Subcutaneous abdominal adipose tissue (tissue), 5 donors: ENCODE results near the gene CNN3.

Experiments
- H3K27ac ChIP-seq: one replicate; pipeline ENCODE4 v1.7.0; 2013; ENCODE audit warnings: low read depth, mild to moderate bottlenecking, inconsistent platforms, low read length, moderate library complexity
- H3K27me3 ChIP-seq, 5 donors: one replicate each; pipeline ENCODE4 v1.7.0; 2013; ENCODE audit warnings: low read length in 5 of 5, inconsistent platforms in 1 of 5; ENCODE audit not compliant: control insufficient read depth in 5 of 5, insufficient read depth in 4 of 5
- H3K36me3 ChIP-seq, 5 donors: one replicate each; pipeline ENCODE4 v1.7.0; 2013; ENCODE audit warnings: low read length in 5 of 5; ENCODE audit not compliant: control insufficient read depth in 5 of 5, insufficient read depth in 5 of 5
- H3K4me1 ChIP-seq, 5 donors: one replicate each; pipeline ENCODE4 v1.7.0; 2013; ENCODE audit warnings: low read length in 5 of 5, mild to moderate bottlenecking in 3 of 5, moderate library complexity in 1 of 5; ENCODE audit not compliant: control insufficient read depth in 5 of 5, insufficient read depth in 5 of 5
- H3K4me3 ChIP-seq, 5 donors: one replicate each; pipeline ENCODE4 v1.7.0; 2013; ENCODE audit warnings: low read length in 5 of 5, low read depth in 1 of 5
- H3K9ac ChIP-seq, 5 donors: one replicate each; pipeline ENCODE4 v1.7.0; 2013; ENCODE audit warnings: low read length in 5 of 5, mild to moderate bottlenecking in 4 of 5, moderate library complexity in 3 of 5
- H3K9me3 ChIP-seq, 5 donors: one replicate each; pipeline ENCODE4 v1.7.0; 2013; ENCODE audit warnings: low read length in 5 of 5; ENCODE audit not compliant: control insufficient read depth in 5 of 5
- donor health status: healthy.
- donor health status: healthy.
- donor health status: healthy.
- donor health status: healthy.
- donor health status: healthy.

CNN3 gene

DNA sequence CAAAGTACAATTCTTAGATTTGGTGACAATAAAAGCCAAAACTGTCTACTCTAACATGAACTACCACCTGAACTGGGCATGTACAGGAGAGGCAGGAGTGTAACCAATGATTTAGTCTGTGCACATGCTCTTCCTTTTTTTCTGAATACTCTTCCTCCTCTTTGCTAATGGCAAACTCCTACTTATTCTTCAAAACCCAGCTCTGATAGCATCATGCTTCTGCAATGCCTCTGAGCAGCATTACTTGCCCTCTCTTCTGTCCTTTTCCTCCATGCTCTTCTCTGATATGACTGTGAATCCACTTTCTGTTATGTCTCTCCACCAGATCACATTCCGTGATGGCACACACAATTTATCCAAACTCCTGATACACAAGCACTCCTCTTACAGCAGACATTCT, 31.4 kb downstream of the CNN3 start:
- Histone ChIP-seq H3K27me3 (no peaks in the 10 kb centered on the region), H3K4me3 (no peak overlapping the region), H3K36me3 (peaks cover 33 to 59% (median 44%) of the 10 kb centered on the region in 5 donors), H3K4me1 (peaks cover 0 to 12% (median 0%) of the 10 kb centered on the region in 5 donors), H3K27ac (no peak overlapping the region), H3K9ac (no peak overlapping the region), H3K9me3 (no peaks in the 10 kb centered on the region)

DNA sequence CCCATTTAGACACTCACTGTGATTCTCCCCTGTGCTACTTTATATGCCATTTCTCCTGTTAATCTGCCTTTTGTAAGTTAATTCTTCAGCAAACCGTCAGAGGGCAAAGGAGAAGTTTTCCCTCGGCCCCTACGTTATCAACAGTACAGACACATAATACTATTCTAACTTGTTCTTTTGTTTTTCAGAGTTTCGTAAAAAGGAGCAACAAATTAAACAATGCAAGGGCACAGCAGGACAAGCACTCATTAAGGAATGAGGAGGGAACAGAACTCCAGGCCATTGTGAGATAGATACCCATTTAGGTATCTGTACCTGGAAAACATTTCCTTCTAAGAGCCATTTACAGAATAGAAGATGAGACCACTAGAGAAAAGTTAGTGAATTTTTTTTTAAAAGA, 32.3 kb downstream of the CNN3 start:
- Histone ChIP-seq H3K36me3 (peaks cover 34 to 53% (median 43%) of the 10 kb centered on the region in 5 donors), H3K27me3 (no peaks in the 10 kb centered on the region), H3K9ac (no peak overlapping the region), H3K9me3 (no peaks in the 10 kb centered on the region), H3K4me1 (peaks cover 0 to 4% (median 0%) of the 10 kb centered on the region in 5 donors), H3K27ac (no peak overlapping the region), H3K4me3 (no peak overlapping the region)

DNA sequence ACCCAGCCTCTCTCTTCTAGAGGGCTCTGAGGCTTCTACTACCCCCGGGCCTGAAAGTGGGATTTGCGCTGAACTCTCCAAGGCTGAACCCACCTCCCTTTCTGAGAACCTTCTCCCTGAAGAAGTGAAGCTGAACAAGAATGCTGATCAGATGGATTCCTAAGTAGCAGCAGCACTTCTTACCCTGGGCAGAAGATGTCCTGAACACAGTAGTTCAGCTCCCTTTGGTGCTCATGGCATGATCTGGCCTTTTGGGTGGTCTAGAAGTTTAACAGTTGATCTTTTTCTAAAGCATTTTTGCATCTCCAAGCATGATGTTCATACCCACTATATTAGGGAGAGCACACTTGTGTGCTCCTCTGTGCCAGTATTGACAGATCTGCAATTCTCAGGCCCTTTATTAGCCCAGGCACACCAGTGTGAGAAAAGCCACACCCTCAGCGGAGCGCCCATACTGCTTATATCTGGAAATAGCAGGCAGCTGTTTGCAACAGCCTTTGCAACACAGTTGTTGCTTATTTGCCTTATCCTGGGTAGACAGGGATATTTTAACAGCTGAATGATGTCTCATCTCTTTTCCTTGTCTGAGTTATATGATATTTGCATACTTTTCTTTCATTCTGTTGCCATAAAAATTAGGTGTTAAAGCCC, 34.2 kb downstream of the CNN3 start:
- H3K27ac ChIP-seq, result no peak overlapping the region
- H3K4me3 ChIP-seq, result no peak overlapping the region
- no peaks in the 10 kb centered on the region for H3K4me1 ChIP-seq
- peaks cover 18 to 38% (median 30%) of the 10 kb centered on the region in 5 donors for H3K36me3 ChIP-seq
- no peaks in the 10 kb centered on the region for H3K27me3 ChIP-seq
- no peaks in the 10 kb centered on the region for H3K9me3 ChIP-seq
- H3K9ac ChIP-seq, result no peak overlapping the region

DNA sequence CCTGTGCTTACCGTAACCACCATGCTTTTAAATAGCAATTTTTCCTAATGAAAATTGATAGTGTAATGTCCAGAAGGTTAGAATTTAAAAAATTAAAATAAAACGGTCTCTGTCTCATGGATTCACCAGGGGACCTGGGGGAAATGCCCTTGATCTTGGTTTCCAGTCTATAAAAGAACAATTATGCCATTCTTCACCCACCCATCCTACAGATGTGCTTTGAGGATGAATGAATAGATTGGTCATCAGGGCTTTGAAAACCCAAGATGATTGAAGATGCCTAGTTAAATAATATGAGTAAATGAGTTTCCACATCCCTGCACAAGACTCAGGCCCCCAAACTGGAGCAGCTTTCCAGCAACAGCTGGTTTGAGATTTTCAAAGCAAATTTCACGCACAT, 38.7 kb downstream of the CNN3 start:
- H3K4me3 ChIP-seq, result no peak overlapping the region
- H3K4me1 ChIP-seq, result peaks cover 0 to 12% (median 11%) of the 10 kb centered on the region in 5 donors
- H3K27me3 ChIP-seq, result no peaks in the 10 kb centered on the region
- no peaks in the 10 kb centered on the region for H3K9me3 ChIP-seq
- no peak overlapping the region for H3K27ac ChIP-seq
- H3K36me3 ChIP-seq, result peaks cover 0 to 12% (median 5%) of the 10 kb centered on the region in 5 donors
- no peak overlapping the region for H3K9ac ChIP-seq

DNA sequence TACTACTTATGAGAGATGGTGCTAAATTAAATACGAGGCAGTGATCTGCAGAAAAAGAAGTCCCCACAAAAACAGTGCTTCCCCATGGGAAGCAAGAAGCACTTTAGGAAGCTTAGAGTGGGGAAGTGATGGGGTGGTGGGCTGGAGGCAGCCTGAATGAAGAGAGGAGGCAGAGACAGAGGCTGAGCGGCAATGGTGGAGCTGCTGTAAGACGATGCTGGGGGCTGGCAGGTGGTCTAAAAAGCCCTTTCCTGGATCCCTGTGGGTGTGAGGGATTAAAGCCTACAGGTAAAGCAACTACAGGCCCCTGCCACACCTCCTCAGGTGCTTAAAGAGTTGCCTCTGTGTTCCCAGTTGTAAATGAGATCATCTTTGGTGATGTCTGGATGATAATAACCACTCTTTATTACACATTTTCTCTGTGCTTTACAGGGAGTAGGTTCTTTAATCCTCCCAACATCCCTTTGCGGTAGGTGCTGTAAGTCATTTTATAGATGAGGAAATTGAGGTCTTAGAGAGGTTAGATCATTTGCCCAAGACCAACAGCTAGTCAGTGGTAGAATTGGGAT, 39.2 kb downstream of the CNN3 start:
- H3K9ac ChIP-seq, result no peak overlapping the region
- peaks cover 0 to 9% (median 3%) of the 10 kb centered on the region in 5 donors for H3K36me3 ChIP-seq
- no peak overlapping the region for H3K27ac ChIP-seq
- no peak overlapping the region for H3K4me3 ChIP-seq
- H3K9me3 ChIP-seq, result no peaks in the 10 kb centered on the region
- H3K27me3 ChIP-seq, result no peaks in the 10 kb centered on the region
- H3K4me1 ChIP-seq, result peaks cover 0 to 13% (median 12%) of the 10 kb centered on the region in 5 donors

DNA sequence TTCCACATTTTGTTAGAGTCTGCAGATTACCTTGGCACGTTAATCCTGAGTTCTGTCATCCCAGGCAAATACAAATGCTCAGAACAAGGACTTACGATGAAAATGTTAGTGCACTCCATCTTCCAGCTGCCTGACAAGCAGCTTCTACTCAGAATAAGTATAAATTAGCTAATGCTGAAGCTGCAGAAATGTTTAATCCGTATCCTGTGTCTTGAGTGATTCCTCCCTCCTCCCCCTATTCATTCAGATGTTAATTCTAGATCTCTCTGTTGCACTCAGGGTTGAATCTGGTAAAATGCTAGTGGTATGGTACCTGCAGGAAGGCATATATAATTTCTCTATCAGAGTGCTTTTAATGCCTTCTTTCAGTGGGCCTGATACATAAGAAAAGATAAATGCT, 39.8 kb downstream of the CNN3 start:
- Histone ChIP-seq H3K9me3 (no peaks in the 10 kb centered on the region), H3K36me3 (peaks cover 0 to 7% (median 3%) of the 10 kb centered on the region in 5 donors), H3K4me3 (no peak overlapping the region), H3K27ac (no peak overlapping the region), H3K9ac (no peak overlapping the region), H3K4me1 (peaks cover 0 to 13% (median 12%) of the 10 kb centered on the region in 5 donors), H3K27me3 (no peaks in the 10 kb centered on the region)

DNA sequence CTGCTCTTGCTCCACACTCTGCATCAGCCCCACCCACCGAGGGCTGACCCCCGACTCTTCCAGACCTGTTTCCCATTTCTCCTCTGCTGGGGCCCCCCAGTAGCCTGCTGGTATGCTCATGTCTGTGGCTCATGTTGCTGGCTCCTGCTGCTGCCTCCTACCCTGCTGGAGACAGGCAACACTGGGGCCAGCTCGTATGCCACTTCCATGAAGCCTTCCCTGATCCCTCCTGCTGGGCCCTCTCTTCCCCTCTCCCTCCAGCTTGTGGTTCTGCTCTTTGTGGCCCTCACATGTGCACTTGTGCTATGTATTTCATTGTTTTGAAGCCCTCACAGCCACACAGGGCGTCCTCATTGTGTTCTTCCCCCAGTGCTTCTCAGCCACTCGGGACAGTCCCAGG, 40.5 kb downstream of the CNN3 start:
- H3K27me3 ChIP-seq, result no peaks in the 10 kb centered on the region
- peaks cover 0 to 13% (median 12%) of the 10 kb centered on the region in 5 donors for H3K4me1 ChIP-seq
- no peak overlapping the region for H3K4me3 ChIP-seq
- H3K27ac ChIP-seq, result no peak overlapping the region
- no peaks in the 10 kb centered on the region for H3K9me3 ChIP-seq
- H3K9ac ChIP-seq, result no peak overlapping the region
- H3K36me3 ChIP-seq, result peaks cover 0 to 6% (median 3%) of the 10 kb centered on the region in 5 donors

DNA sequence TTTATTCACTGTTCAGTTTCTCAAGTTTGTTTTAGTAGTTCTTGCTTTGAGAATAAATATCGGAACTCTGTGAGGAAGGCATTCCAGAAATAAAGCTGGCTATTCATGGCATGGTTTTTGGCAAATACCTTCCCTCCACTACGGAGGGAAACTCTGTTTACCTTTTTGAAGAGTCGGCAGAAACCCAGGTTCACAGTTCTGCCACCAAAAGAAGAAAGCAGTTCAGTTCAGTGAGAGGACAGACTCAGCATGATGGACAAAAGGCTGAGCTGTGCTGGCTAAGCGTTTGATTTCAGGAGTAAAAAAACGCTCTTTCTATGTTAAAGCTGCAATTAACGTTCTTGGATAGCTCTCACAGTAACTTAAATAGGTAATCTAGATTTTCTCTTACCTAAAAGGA, 42.4 kb downstream of the CNN3 start:
- H3K4me1 ChIP-seq, result peaks cover 0 to 13% (median 12%) of the 10 kb centered on the region in 5 donors
- H3K27ac ChIP-seq, result no peak overlapping the region
- H3K9me3 ChIP-seq, result no peaks in the 10 kb centered on the region
- no peak overlapping the region for H3K9ac ChIP-seq
- H3K36me3 ChIP-seq, result peaks cover 0 to 3% (median 0%) of the 10 kb centered on the region in 5 donors
- H3K27me3 ChIP-seq, result no peaks in the 10 kb centered on the region
- no peak overlapping the region for H3K4me3 ChIP-seq

DNA sequence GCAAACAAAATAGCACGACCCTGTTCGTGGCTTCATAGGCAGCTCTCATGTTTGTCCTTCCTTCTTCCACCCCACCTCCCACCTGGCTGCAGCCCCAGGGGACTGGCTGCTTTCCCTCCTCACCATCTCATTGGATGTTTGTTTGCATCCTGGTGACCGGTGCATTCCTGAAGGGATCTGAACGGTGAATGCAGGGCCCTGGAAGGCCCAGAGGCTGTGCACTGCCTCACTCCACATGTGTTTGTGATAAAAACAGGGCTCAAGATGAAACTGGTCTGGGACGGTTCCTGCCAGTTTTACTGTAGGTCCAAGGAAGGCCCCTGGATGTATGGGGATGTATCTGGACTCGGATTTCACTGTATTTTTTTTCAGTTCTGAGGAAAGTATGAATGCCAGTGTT, 42.8 kb downstream of the CNN3 start:
- Histone ChIP-seq H3K9me3 (no peaks in the 10 kb centered on the region), H3K27ac (no peak overlapping the region), H3K4me3 (no peak overlapping the region), H3K4me1 (peaks cover 0 to 13% (median 12%) of the 10 kb centered on the region in 5 donors), H3K36me3 (peaks cover 0 to 3% (median 0%) of the 10 kb centered on the region in 5 donors), H3K27me3 (no peaks in the 10 kb centered on the region), H3K9ac (no peak overlapping the region)

DNA sequence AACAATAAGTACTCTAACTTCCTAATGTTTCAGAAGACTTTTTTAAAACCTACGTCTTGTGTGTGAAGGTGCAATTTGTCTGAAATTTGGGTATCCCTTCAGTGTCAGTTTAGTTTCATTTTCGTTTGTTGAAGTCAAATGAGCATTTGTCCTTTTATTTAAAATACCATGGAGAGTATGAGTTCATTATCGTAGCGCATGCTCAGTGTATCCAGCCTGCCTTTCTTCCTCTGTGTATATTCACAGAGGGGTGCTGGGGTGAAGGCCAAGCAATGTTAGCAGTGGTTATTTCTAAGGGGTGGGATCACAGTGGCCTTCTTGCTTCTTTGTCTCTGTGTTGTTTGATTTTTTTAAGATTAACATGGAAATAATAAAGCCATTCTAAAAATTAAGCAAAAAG, 43.2 kb downstream of the CNN3 start:
- Histone ChIP-seq H3K27me3 (no peaks in the 10 kb centered on the region), H3K4me1 (peaks cover 0 to 13% (median 12%) of the 10 kb centered on the region in 5 donors), H3K27ac (no peak overlapping the region), H3K9me3 (no peaks in the 10 kb centered on the region), H3K9ac (peak overlapping the region in 1 of 5 donors; percentile 41), H3K4me3 (peak overlapping the region; percentile 6 to 45 (median 33)), H3K36me3 (no peaks in the 10 kb centered on the region)
